ENCODE measurements around the gene EPHA1.

The EPHA1 gene

DNA sequence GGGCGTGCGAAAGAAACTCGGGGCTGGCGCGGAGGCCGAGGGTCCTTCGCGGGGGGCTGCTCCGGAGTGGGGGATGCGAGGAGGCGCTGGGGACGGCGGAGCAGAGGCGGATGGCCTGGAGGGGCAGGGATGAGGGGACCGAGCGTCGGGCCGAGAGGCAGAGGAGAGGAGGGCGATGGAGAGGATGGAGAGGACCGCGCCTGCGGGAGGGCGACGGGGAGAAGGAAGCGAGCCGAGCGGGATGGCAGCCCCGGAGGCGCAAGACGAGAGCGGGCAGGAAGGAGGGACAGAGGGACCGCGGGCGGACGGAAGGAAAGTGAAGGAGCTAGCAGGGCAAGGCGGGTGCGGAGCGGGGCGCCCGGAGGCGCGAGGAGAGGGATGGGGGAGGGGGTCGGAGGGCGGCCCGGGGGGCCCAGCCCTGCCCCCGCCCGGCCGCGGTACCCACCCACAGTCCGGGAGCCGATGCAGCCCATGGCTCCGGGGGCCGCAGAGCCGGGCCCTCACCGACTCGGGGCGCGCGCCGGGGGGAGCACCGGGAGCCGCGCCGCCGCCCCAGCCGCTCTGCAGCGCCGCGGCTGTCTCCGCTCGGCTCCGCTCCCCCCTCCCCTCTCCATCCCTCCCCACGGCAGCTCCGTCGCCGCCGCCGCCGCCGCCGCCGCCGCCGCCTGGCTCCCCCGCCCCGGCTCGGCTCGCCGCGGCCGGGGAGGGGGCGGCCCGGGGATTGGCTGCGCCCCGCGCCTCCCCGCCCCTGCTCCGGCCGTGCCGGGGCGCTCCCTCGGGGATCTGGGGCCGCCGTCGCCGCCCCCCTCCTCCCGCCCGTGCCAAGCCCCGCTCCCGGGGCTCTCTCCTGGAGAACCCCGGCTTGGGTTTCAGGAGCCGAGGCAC, 46.3 kb downstream of the EPHA1 start, which contains the start of gene FAM131B (continued):
- no peak for TF ChIP-seq ZNF473 (tag by site-specific recombination; IDR thresholded peaks at IDR 0.05)
- peak; percentile 80; the same call in 1 of the 2 replicates for TF ChIP-seq KLF16 (tag by site-specific recombination; IDR thresholded peaks at IDR 0.05)
- TF ChIP-seq ZNF311 (tag by site-specific recombination; IDR thresholded peaks at IDR 0.05; ENCODE audit: borderline replicate concordance), result no peak
- TF ChIP-seq, protein P1, sequence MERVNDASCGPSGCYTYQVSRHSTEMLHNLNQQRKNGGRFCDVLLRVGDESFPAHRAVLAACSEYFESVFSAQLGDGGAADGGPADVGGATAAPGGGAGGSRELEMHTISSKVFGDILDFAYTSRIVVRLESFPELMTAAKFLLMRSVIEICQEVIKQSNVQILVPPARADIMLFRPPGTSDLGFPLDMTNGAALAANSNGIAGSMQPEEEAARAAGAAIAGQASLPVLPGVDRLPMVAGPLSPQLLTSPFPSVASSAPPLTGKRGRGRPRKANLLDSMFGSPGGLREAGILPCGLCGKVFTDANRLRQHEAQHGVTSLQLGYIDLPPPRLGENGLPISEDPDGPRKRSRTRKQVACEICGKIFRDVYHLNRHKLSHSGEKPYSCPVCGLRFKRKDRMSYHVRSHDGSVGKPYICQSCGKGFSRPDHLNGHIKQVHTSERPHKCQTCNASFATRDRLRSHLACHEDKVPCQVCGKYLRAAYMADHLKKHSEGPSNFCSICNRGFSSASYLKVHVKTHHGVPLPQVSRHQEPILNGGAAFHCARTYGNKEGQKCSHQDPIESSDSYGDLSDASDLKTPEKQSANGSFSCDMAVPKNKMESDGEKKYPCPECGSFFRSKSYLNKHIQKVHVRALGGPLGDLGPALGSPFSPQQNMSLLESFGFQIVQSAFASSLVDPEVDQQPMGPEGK (tag by site-specific recombination; IDR thresholded peaks at IDR 0.05), result peak; percentile 88
- TF ChIP-seq, protein P2, sequence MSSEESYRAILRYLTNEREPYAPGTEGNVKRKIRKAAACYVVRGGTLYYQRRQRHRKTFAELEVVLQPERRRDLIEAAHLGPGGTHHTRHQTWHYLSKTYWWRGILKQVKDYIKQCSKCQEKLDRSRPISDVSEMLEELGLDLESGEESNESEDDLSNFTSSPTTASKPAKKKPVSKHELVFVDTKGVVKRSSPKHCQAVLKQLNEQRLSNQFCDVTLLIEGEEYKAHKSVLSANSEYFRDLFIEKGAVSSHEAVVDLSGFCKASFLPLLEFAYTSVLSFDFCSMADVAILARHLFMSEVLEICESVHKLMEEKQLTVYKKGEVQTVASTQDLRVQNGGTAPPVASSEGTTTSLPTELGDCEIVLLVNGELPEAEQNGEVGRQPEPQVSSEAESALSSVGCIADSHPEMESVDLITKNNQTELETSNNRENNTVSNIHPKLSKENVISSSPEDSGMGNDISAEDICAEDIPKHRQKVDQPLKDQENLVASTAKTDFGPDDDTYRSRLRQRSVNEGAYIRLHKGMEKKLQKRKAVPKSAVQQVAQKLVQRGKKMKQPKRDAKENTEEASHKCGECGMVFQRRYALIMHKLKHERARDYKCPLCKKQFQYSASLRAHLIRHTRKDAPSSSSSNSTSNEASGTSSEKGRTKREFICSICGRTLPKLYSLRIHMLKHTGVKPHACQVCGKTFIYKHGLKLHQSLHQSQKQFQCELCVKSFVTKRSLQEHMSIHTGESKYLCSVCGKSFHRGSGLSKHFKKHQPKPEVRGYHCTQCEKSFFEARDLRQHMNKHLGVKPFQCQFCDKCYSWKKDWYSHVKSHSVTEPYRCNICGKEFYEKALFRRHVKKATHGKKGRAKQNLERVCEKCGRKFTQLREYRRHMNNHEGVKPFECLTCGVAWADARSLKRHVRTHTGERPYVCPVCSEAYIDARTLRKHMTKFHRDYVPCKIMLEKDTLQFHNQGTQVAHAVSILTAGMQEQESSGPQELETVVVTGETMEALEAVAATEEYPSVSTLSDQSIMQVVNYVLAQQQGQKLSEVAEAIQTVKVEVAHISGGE (tag by site-specific recombination; conservative IDR thresholded peaks at IDR 0.05; ENCODE audit: low read depth), result peak; percentile 51; the same call in 1 of the 2 replicates
- TF ChIP-seq ZNF529 (tag by site-specific recombination; IDR thresholded peaks at IDR 0.05; ENCODE audit: insufficient replicate concordance), result no peak
- TF ChIP-seq, protein P3, sequence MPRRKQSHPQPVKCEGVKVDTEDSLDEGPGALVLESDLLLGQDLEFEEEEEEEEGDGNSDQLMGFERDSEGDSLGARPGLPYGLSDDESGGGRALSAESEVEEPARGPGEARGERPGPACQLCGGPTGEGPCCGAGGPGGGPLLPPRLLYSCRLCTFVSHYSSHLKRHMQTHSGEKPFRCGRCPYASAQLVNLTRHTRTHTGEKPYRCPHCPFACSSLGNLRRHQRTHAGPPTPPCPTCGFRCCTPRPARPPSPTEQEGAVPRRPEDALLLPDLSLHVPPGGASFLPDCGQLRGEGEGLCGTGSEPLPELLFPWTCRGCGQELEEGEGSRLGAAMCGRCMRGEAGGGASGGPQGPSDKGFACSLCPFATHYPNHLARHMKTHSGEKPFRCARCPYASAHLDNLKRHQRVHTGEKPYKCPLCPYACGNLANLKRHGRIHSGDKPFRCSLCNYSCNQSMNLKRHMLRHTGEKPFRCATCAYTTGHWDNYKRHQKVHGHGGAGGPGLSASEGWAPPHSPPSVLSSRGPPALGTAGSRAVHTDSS (tag by site-specific recombination; IDR thresholded peaks at IDR 0.05), result no peak
- no peak for TF ChIP-seq ZNF211 (tag by site-specific recombination; IDR thresholded peaks at IDR 0.05; ENCODE audit: low read depth)
- TF ChIP-seq YY1 (tag by site-specific recombination; IDR thresholded peaks at IDR 0.05), result no peak
- no peak for TF ChIP-seq ZNF157 (tag by site-specific recombination; IDR thresholded peaks at IDR 0.05)
- TF ChIP-seq ZNF76 (tag by site-specific recombination; IDR thresholded peaks at IDR 0.05; ENCODE audit: borderline replicate concordance, low read depth), result peak; percentile 27; the same call in 1 of the 2 replicates
- no peak for TF ChIP-seq ZNF629 (tag by site-specific recombination; IDR thresholded peaks at IDR 0.05)
- TF ChIP-seq KLF1 (tag by site-specific recombination; IDR thresholded peaks at IDR 0.05), result peak; percentile 61

GRCh38 chr7:143361552-143362130, 47.0 kb downstream of the EPHA1 start:
- no peaks in the 10 kb centered on the region for H3K4me1 ChIP-seq (ENCODE audit: control insufficient read depth, insufficient read depth, low read length)
- no peak overlapping the region for H3K27ac ChIP-seq (ENCODE audit: extremely low read depth, low read depth, low read length)
- H3K36me3 ChIP-seq (ENCODE audit: control insufficient read depth in 2 of 2, insufficient read depth in 1 of 2, low read length in 2 of 2), result peaks cover 0 to 15% of the 10 kb centered on the region in 2 experiments; a peak in 1 of 3 replicates
- POLR2A ChIA-PET, result interaction anchor here (0.6 kb wide), 1 partner anchor 56 kb away, joined by 3 read pairs; no protein-coding TSS in a partner anchor
- H3K4me3 ChIP-seq (ENCODE audit: low read depth, low read length), result peak overlapping the region; percentile 57
- no peaks in the 10 kb centered on the region for H3K9me3 ChIP-seq (ENCODE audit: control insufficient read depth, insufficient read depth, low read depth, low read length)
- CTCF ChIA-PET, result no interaction called here
- no peak for TF ChIP-seq ZNF548 (tag by site-specific recombination; IDR thresholded peaks at IDR 0.05)
- no peak for TF ChIP-seq TRIM28 (IDR thresholded peaks at IDR 0.05; ENCODE audit: borderline replicate concordance, low read length)
- peak; percentile 87 for TF ChIP-seq ZFHX2 (tag by site-specific recombination; conservative IDR thresholded peaks at IDR 0.05)
- TF ChIP-seq ZBTB6 (tag by site-specific recombination; IDR thresholded peaks at IDR 0.05), result no peak
- TF ChIP-seq GLIS1 (tag by site-specific recombination; IDR thresholded peaks at IDR 0.05), result 0 out of 2 replicates have a peak, but pooled peaks have one; percentile 12
- TF ChIP-seq SP2 (tag by site-specific recombination; IDR thresholded peaks at IDR 0.05), result 0 out of 2 replicates have a peak, but pooled peaks have one; percentile 35
- 0 out of 2 replicates have a peak, but pooled peaks have one; percentile 15 for TF ChIP-seq SP3 (tag by site-specific recombination; IDR thresholded peaks at IDR 0.05)
- peak; percentile 92 for TF ChIP-seq ZNF398 (tag by site-specific recombination; IDR thresholded peaks at IDR 0.05)
- peak; percentile 81 for TF ChIP-seq EGR2 (tag by site-specific recombination; IDR thresholded peaks at IDR 0.05; ENCODE audit: low read depth)
- no peak for TF ChIP-seq KLF8 (tag by site-specific recombination; IDR thresholded peaks at IDR 0.05)
- no peak for TF ChIP-seq ZNF610 (tag by site-specific recombination; IDR thresholded peaks at IDR 0.05; ENCODE audit: borderline replicate concordance)
- TF ChIP-seq KLF1 (tag by site-specific recombination; IDR thresholded peaks at IDR 0.05), result peak; percentile 59; the same call in 1 of the 2 replicates
- TF ChIP-seq WT1 (tag by site-specific recombination; IDR thresholded peaks at IDR 0.05), result peak; percentile 49; the same call in 1 of the 2 replicates

Data from HEK293 (cell line).